HCT116 (cell line): ENCODE measurements around the gene GRIK1. TPM values are rescaled to one million over a fixed set of nuclear protein-coding genes. Genes with fewer than 3 reads are reported as not detected.

Experiments
- ATAC-seq: fragments of 200-7000 bp; cut with Tn5 transposase; 2 replicates; pipeline ENCODE4 v1.9.1; 2020; ENCODE audit warnings: mild to moderate bottlenecking, moderate library complexity
- BruUV-seq: library from RNA; stranded (reverse); fragments of 400-500 nt; replicated peaks from 2 replicates; lab custom pipeline; 2021; lab: Mats Ljungman, UMichigan
- CTCF ChIA-PET: fragments of 300-600 bp; sonication (Branson Sonifier 250); formaldehyde crosslinking; loops from one replicate; lab custom pipeline; 2021; ENCODE audit warnings: antibody characterized with exemption; lab: Charles Lee
- POLR2A ChIA-PET: fragments of 300-600, 350-600 bp; sonication (Branson Sonifier 250); formaldehyde crosslinking; loops from one replicate; lab custom pipeline; 2021; ENCODE audit warnings: antibody characterized with exemption; lab: Charles Lee
- RAD21 ChIA-PET, 2 experiments: fragments of 300-600 bp; sonication (Branson Sonifier 250); formaldehyde crosslinking; loops; one replicate each; lab custom pipeline; 2023; ENCODE audit warnings: low total read pairs in 2 of 2; ENCODE audit not compliant: uncharacterized antibody in 2 of 2, unreplicated experiment in 2 of 2, low non-redundant PET in 1 of 2; lab: Charles Lee
- DNase-seq: peaks from one replicate; pipeline ENCODE4 v3.0.0-alpha.2; 2010; ENCODE audit warnings: low read depth, low spot score
- H2AFZ ChIP-seq: fragments of 200-600 bp; shearing (Covaris generic), sonication (generic); 2 replicates; pipeline ENCODE4 v1.6.1; 2017; ENCODE audit warnings: low read depth, mixed run types, mixed read lengths, antibody characterized with exemption, low read length; ENCODE audit not compliant: poor library complexity, severe bottlenecking
- H3K27ac ChIP-seq: 2 replicates; pipeline ENCODE4 v1.5.1; 2012; ENCODE audit warnings: low read depth, low read length
- H3K27me3 ChIP-seq: fragments of 200-600 bp; sonication (generic); 2 replicates; pipeline ENCODE4 v1.6.1; 2016; ENCODE audit warnings: mixed run types, low read length, mixed read lengths; ENCODE audit not compliant: insufficient read depth
- H3K36me3 ChIP-seq, 2 experiments: fragments of 200-500 bp in 1 of 2; fragments of 200-600 bp in 1 of 2; sonication (Bioruptor generic) in 1 of 2; sonication (generic) in 1 of 2; 2 replicates each; pipeline versions ENCODE4 v1.5.1 to v1.6.1; 2014 to 2016; ENCODE audit warnings: low read length in 2 of 2, inconsistent platforms in 1 of 2, mixed read lengths in 1 of 2, mixed run types in 1 of 2; ENCODE audit not compliant: insufficient read depth in 2 of 2, control insufficient read depth in 1 of 2
- H3K4me1 ChIP-seq, 2 experiments: fragments of 200-600 bp in 1 of 2; sonication (generic) in 1 of 2; 2 replicates each; pipeline versions ENCODE4 v1.5.1 to v1.6.1; 2012 to 2017; ENCODE audit warnings: low read length in 2 of 2, inconsistent platforms in 1 of 2, mild to moderate bottlenecking in 1 of 2, mixed read lengths in 1 of 2, mixed run types in 1 of 2, moderate library complexity in 1 of 2; ENCODE audit not compliant: insufficient read depth in 2 of 2, control insufficient read depth in 1 of 2
- H3K4me2 ChIP-seq: fragments of 200-600 bp; sonication (generic); 2 replicates; pipeline ENCODE4 v1.6.1; 2017; ENCODE audit warnings: mixed run types, low read length, mixed read lengths
- H3K4me3 ChIP-seq, 2 experiments: fragments of 200-600 bp in 1 of 2; sonication (generic) in 1 of 2; replicated peaks in 1 of 2; 2 replicates each; pipeline ENCODE4 v1.5.1; 2011 to 2016; ENCODE audit warnings: low read length in 2 of 2, control low read depth in 1 of 2, low read depth in 1 of 2, mild to moderate bottlenecking in 1 of 2, mixed read lengths in 1 of 2, mixed run types in 1 of 2
- H3K79me2 ChIP-seq: fragments of 200-600 bp; sonication (generic); 2 replicates; pipeline ENCODE4 v1.6.1; 2017; ENCODE audit warnings: mild to moderate bottlenecking, mixed run types, low read length, moderate library complexity, mixed read lengths; ENCODE audit not compliant: insufficient read depth
- H3K9ac ChIP-seq: fragments of 200-600 bp; sonication (generic); 2 replicates; pipeline ENCODE4 v1.6.1; 2016; ENCODE audit warnings: low read length, mixed read lengths
- H3K9me2 ChIP-seq: fragments of 200-600 bp; sonication (generic), shearing (Covaris generic); 2 replicates; pipeline ENCODE4 v1.6.1; 2017; ENCODE audit warnings: mixed run types, mild to moderate bottlenecking, moderate library complexity; ENCODE audit not compliant: insufficient read depth
- H3K9me3 ChIP-seq, 2 experiments: fragments of 200-500 bp in 1 of 2; fragments of 200-600 bp in 1 of 2; sonication (Bioruptor generic) in 1 of 2; sonication (generic) in 1 of 2; 2 replicates each; pipeline ENCODE4 v1.6.1; 2014 to 2017; ENCODE audit warnings: low read length in 2 of 2, mixed read lengths in 2 of 2, inconsistent platforms in 1 of 2, low read depth in 1 of 2, mild to moderate bottlenecking in 1 of 2, mixed run types in 1 of 2, moderate library complexity in 1 of 2; ENCODE audit not compliant: control insufficient read depth in 1 of 2, insufficient read depth in 1 of 2
- H4K20me1 ChIP-seq: fragments of 200-600 bp; sonication (generic), shearing (Covaris generic); 2 replicates; pipeline ENCODE4 v1.6.1; 2017; ENCODE audit warnings: mixed run types, mild to moderate bottlenecking, moderate library complexity; ENCODE audit not compliant: insufficient read depth
- CBX3 ChIP-seq: IDR thresholded peaks from 2 replicates; pipeline ENCODE4 v1.6.1; 2012; ENCODE audit warnings: low read depth
- EZH2 ChIP-seq: fragments of 200-600 bp; sonication (generic); IDR thresholded peaks from 2 replicates; pipeline ENCODE4 v1.6.1; 2017; ENCODE audit warnings: antibody characterized with exemption, mixed run types
- EZH2phosphoT487 ChIP-seq: fragments of 200-600 bp; IDR thresholded peaks from 2 replicates; pipeline ENCODE4 v1.6.1; 2018; ENCODE audit warnings: antibody characterized with exemption, borderline replicate concordance
- POLR2A ChIP-seq: IDR thresholded peaks from 2 replicates; pipeline ENCODE4 v1.7.0; 2011; ENCODE audit warnings: borderline replicate concordance; ENCODE audit not compliant: insufficient read depth, insufficient read length; ENCODE audit errors: extremely low read depth
- RAD21 ChIP-seq: IDR thresholded peaks from 2 replicates; pipeline ENCODE4 v1.6.1; 2012; ENCODE audit warnings: low read depth, mild to moderate bottlenecking
- REST ChIP-seq: IDR thresholded peaks from 2 replicates; pipeline ENCODE4 v1.6.1; 2012; ENCODE audit warnings: low read depth
- SIN3A ChIP-seq: IDR thresholded peaks from 2 replicates; pipeline ENCODE4 v1.6.1; 2012; ENCODE audit warnings: low read depth
- ZFX ChIP-seq: fragments of 450-650 bp; IDR thresholded peaks from 2 replicates; pipeline ENCODE4 v1.6.1; 2017
- intact Hi-C: fragments of 100-400 bp; cut with micrococcal nuclease; formaldehyde crosslinking; loops from 2 replicates; pipeline ENCODE4 v1.10.0; 2022
- total RNA-seq: library from RNA; stranded (reverse); gene quantifications from one replicate; pipeline ENCODE4 v1.2.1, GENCODE V29; 2021; ENCODE audit not compliant: unreplicated experiment
- TF ChIP-seq, protein P1 (sequence below), 3 experiments: fragments of 200-600 bp in 1 of 3; sonication (generic) in 1 of 3; IDR thresholded peaks in 2 of 3; conservative IDR thresholded peaks in 1 of 3; 2 replicates each; pipeline ENCODE4 v1.5.1; 2012 to 2017; ENCODE audit warnings: low read depth in 2 of 3, low read length in 2 of 3, antibody characterized with exemption in 1 of 3, borderline replicate concordance in 1 of 3, control low read depth in 1 of 3, mild to moderate bottlenecking in 1 of 3, mixed read lengths in 1 of 3, mixed run types in 1 of 3, moderate library complexity in 1 of 3; ENCODE audit not compliant: insufficient read depth in 1 of 3

GRIK1 gene
- total RNA-seq, 1 experiment from 2014 or later: not detected

- POLR2A ChIA-PET: no interaction called here
- Histone ChIP-seq H3K27me3 (no peaks in the 10 kb centered on the region), H3K79me2 (no peaks in the 10 kb centered on the region), H3K9me2 (no peaks in the 10 kb centered on the region), H3K9ac (no peak overlapping the region), H3K4me2 (no peak overlapping the region), H3K4me1 (no peaks in the 10 kb centered on the region), H4K20me1 (no peaks in the 10 kb centered on the region), H3K4me3 (no peak overlapping the region), H3K36me3 (no peaks in the 10 kb centered on the region), H2AFZ (no peak overlapping the region), H3K27ac (no peak overlapping the region), H3K9me3 (peaks cover 4 to 10% of the 10 kb centered on the region in 2 experiments; a peak in 2 of 4 replicates)
- TF ChIP-seq REST: no peak
- TF ChIP-seq POLR2A: no peak
- TF ChIP-seq, protein P1, sequence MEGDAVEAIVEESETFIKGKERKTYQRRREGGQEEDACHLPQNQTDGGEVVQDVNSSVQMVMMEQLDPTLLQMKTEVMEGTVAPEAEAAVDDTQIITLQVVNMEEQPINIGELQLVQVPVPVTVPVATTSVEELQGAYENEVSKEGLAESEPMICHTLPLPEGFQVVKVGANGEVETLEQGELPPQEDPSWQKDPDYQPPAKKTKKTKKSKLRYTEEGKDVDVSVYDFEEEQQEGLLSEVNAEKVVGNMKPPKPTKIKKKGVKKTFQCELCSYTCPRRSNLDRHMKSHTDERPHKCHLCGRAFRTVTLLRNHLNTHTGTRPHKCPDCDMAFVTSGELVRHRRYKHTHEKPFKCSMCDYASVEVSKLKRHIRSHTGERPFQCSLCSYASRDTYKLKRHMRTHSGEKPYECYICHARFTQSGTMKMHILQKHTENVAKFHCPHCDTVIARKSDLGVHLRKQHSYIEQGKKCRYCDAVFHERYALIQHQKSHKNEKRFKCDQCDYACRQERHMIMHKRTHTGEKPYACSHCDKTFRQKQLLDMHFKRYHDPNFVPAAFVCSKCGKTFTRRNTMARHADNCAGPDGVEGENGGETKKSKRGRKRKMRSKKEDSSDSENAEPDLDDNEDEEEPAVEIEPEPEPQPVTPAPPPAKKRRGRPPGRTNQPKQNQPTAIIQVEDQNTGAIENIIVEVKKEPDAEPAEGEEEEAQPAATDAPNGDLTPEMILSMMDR (IDR thresholded peaks at IDR 0.05 in 2 of 3, conservative IDR thresholded peaks at IDR 0.05 in 1 of 3; ENCODE audit: borderline replicate concordance in 1 of 3, insufficient read depth in 1 of 3, low read depth in 2 of 3, low read length in 2 of 3): no peak
- no peak for TF ChIP-seq ZFX
- TF ChIP-seq EZH2phosphoT487: no peak
- no peak for TF ChIP-seq CBX3
- TF ChIP-seq EZH2: no peak
- no peak for TF ChIP-seq SIN3A
- no peak for TF ChIP-seq RAD21
- BruUV-seq: no TSS peak
- ATAC-seq (no peak), DNase-seq (no peak)
- RAD21 ChIA-PET: no interaction called here
- intact Hi-C loops: loop anchor here (5.0 kb wide), 1 partner anchor 762 kb away; no protein-coding TSS in a partner anchor
- CTCF ChIA-PET: no interaction called here
These were observed 85.0 kb downstream of the GRIK1 start for GRCh38 chr21:29854795-29855194.
